Activated T-helper 2 cell treated with anti-CD3 and anti-CD28 coated beads, Interferon-gamma antibody, Interleukin-2, Interleukin-4, amounts not matched to agents 10 μg/mL and 5 μg/mL and 100 μg/mL, durations not matched to agents 14 hours and 24 hours and 36 hours (primary cell): ENCODE measurements around the gene ETS2. TPM values are rescaled to one million over a fixed set of nuclear protein-coding genes. Genes with fewer than 3 reads are reported as not detected.
A peak's percentile ranks its signal among the peaks of the same experiment; 100 is the strongest.

Experiments used
- DNase-seq: peaks from one replicate; pipeline ENCODE4 v3.0.0; 2021; ENCODE audit warnings: low spot score
- H3K27ac Mint-ChIP-seq: one replicate; pipeline ENCODE4 v1.8.0; 2021; ENCODE audit warnings: mixed read lengths
- H3K27me3 Mint-ChIP-seq: one replicate; pipeline ENCODE4 v1.8.0; 2021; ENCODE audit warnings: low read depth, mixed read lengths
- H3K36me3 Mint-ChIP-seq: one replicate; pipeline ENCODE4 v1.8.0; 2021; ENCODE audit warnings: low read depth, mixed read lengths
- H3K4me1 Mint-ChIP-seq: one replicate; pipeline ENCODE4 v1.8.0; 2021; ENCODE audit warnings: low read depth, mixed read lengths
- H3K4me3 Mint-ChIP-seq: one replicate; pipeline ENCODE4 v1.8.0; 2021; ENCODE audit warnings: low read depth, mild to moderate bottlenecking, moderate library complexity, mixed read lengths
- H3K9me3 Mint-ChIP-seq: one replicate; pipeline ENCODE4 v1.8.0; 2021; ENCODE audit warnings: mixed read lengths
- intact Hi-C: fragments of 100-400 bp; cut with micrococcal nuclease; formaldehyde crosslinking; loops from one replicate; pipeline ENCODE4 v1.15.1; 2023
- total RNA-seq: library from RNA; stranded (reverse); gene quantifications from 2 replicates; pipeline ENCODE4 v1.2.3, GENCODE V29; 2022

Gene ETS2
- total RNA-seq, 1 donor from 2014 or later, result 63.9 TPM

- Mint-ChIP-seq H3K4me1 (peaks cover 56% of the 10 kb centered on the region), H3K27me3 (no peaks in the 10 kb centered on the region), H3K4me3 (no peak overlapping the region), H3K27ac (no peak overlapping the region), H3K36me3 (peaks cover 8% of the 10 kb centered on the region), H3K9me3 (peaks cover 8% of the 10 kb centered on the region)
- intact Hi-C loops, result no loop called here
- DNase-seq, result no peak
Measured at GRCh38 chr21:38770660-38771059, 35.1 kb upstream of the ETS2 start.

DNA sequence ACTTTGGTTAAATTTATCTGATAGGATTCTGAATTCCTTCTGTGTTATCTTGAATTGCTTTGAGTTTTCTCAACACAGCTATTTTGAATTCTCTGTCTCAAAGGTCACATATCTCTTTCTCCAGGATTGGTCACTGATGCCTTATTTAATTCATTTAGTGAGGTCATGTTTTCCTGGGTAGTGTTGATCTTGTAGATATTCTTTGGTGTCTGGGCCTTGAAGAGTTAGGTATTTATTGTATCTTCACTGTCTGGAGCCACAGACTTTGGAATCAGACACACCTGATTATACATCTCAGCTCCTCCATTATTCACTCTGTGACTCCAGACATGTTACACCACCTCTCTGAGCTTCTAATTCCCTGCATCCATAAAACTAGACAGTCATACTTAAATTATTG, 34.2 kb upstream of the ETS2 start:
- Mint-ChIP-seq H3K27ac (no peak overlapping the region), H3K36me3 (no peaks in the 10 kb centered on the region), H3K9me3 (no peaks in the 10 kb centered on the region), H3K4me1 (peaks cover 56% of the 10 kb centered on the region), H3K27me3 (no peaks in the 10 kb centered on the region), H3K4me3 (no peak overlapping the region)
- intact Hi-C loops, result no loop called here
- no peak for DNase-seq

DNA sequence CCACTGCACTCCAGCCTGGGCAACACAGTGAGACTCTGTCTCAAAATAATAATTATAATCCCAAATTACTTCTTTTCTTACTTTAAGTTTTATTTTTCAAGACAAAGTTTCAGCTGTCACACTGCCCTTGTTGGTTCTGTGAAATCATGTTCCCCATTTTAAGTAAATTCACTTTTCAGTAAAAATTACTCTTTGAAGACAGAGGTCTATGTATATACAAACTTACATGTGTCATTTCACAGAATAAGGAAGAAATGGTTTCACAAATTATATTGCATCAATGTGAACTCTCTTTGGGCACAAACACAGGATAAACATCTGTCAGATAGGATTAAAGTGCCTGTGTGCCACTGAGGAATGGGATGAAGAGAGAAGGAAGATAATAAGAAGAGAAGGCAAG, 33.1 kb upstream of the ETS2 start:
- intact Hi-C loops, result loop anchor here (1.0 kb wide), 1 partner anchor 59 kb away; no protein-coding TSS in a partner anchor
- Mint-ChIP-seq H3K9me3 (no peaks in the 10 kb centered on the region), H3K27ac (peak overlapping the region; percentile 87), H3K27me3 (no peaks in the 10 kb centered on the region), H3K4me1 (peaks cover 59% of the 10 kb centered on the region), H3K36me3 (no peaks in the 10 kb centered on the region), H3K4me3 (no peak overlapping the region)
- no peak for DNase-seq

DNA sequence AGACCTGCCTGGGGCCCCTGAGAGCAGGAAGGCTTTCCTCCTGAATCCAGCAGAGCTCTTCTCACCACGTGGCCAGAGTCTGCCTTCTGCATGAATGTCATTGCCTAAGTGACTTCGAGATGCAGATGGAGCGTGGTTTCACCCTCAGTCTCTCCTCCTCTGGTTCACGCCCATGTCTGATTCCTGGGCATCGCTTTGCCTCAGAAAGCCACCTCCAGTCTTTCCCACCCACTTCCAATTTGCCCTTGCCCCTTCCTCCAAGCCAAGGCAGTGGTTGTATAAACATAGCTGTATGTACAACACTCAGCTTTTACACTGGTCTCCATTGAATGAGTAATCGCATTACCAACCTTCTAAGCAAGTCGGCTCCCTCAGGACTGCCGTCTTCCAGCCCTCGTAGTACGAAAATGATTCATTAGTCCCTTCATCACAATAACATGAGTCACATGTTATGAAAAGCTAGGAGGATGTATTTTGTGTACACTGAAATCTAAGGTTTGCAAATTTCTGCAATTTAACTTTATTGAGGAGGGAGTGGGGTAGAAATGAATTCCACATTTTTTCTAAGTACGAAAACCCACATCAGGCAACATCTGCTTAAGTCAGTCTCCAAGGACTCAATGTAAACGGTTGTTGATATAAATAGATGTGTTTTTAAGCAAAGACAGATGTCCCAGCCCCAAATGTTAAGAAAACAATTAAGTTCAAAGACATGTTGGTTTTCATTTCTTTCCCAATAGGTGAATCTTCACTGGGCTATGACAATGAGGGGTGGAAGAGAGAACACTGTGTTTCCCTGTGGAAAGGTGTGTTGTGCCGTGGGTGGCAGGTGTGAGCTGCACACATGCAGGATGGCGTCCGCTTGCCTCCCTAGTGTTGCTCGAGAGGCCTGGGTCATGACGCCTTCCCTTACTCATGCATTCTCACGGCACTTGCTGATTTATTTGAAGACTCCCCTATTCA, 32.3 kb upstream of the ETS2 start:
- no peak for DNase-seq
- Mint-ChIP-seq H3K4me1 (peaks cover 59% of the 10 kb centered on the region), H3K9me3 (peaks cover 7% of the 10 kb centered on the region), H3K4me3 (no peak overlapping the region), H3K27ac (peak overlapping the region; percentile 87), H3K36me3 (peaks cover 2% of the 10 kb centered on the region), H3K27me3 (no peaks in the 10 kb centered on the region)
- intact Hi-C loops, result loop anchor here (1.0 kb wide), 1 partner anchor 58 kb away; no protein-coding TSS in a partner anchor

DNA sequence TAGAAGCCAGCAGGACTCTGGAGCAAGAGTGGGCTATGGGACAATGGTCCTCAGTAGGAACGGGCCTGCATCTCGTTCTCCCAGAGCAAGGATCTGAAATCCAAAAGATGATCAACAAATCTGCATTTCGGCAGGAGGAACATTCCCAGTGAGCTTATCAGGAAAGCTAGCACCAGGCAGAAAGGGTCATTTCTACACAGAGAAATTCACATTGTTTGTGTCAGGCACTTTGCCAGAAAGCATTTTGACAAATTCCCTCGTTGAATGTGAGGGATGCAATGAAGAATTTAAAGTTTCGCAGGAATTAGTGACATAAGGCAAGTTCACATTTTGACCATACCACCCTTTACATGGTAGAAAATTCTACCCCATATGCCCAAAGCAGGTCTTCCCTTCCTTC, 31.6 kb upstream of the ETS2 start:
- peaks cover 53% of the 10 kb centered on the region for H3K4me1 Mint-ChIP-seq
- H3K27ac Mint-ChIP-seq, result no peak overlapping the region

DNA sequence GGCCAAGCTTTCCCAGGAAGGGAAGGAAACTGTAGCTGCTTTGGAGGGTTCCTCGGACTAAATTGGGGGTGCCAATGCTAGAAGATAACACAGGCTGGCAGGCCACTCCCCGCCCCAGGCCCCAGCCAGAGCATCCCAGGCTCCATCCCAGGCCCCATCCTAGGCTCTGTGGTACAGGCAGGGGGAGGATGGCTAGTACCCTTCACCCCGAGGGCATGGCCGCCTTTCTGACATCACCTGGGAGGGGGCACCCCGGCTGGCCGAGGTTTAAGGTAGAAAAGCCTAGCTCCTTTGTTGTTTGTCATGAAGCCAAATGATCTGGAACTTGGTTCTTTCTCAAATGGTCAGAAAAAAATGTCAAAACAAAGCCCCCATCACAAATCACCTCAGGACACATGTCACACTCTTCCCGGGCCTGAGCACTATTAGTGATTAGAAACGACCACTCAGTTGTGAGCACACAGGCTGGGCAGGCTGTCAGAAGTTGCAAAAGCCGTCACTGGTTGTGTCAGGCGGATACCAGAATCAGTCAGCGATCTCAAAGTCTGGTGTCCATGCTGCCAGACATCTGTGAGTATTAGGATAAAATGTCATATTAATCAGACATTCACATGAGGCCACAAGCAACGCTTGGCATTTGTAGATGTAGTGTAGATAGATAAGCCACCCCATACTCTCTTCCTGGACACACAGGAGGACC, 31.0 kb upstream of the ETS2 start:
- H3K4me1 Mint-ChIP-seq, result peaks cover 50% of the 10 kb centered on the region
- H3K9me3 Mint-ChIP-seq, result peaks cover 20% of the 10 kb centered on the region
- no peak overlapping the region for H3K4me3 Mint-ChIP-seq

More for the DNA sequence above, 31.6 kb upstream of the ETS2 start:
- Mint-ChIP-seq H3K4me3 (no peak overlapping the region), H3K36me3 (peaks cover 6% of the 10 kb centered on the region), H3K27me3 (no peaks in the 10 kb centered on the region), H3K9me3 (peaks cover 15% of the 10 kb centered on the region)
- intact Hi-C loops, result no loop called here
- no peak for DNase-seq

GRCh38 chr21:38775733-38776132, 30.0 kb upstream of the ETS2 start:
- H3K36me3 Mint-ChIP-seq, result peaks cover 6% of the 10 kb centered on the region
- intact Hi-C loops, result no loop called here
- no peaks in the 10 kb centered on the region for H3K27me3 Mint-ChIP-seq
- peaks cover 58% of the 10 kb centered on the region for H3K4me1 Mint-ChIP-seq
- no peak overlapping the region for H3K4me3 Mint-ChIP-seq
- H3K27ac Mint-ChIP-seq, result no peak overlapping the region
- H3K9me3 Mint-ChIP-seq, result peaks cover 23% of the 10 kb centered on the region
- DNase-seq, result no peak

More for the DNA sequence above, 31.0 kb upstream of the ETS2 start:
- Mint-ChIP-seq H3K27ac (no peak overlapping the region), H3K36me3 (peaks cover 6% of the 10 kb centered on the region), H3K27me3 (no peaks in the 10 kb centered on the region)
- no peak for DNase-seq
- intact Hi-C loops, result no loop called here

DNA sequence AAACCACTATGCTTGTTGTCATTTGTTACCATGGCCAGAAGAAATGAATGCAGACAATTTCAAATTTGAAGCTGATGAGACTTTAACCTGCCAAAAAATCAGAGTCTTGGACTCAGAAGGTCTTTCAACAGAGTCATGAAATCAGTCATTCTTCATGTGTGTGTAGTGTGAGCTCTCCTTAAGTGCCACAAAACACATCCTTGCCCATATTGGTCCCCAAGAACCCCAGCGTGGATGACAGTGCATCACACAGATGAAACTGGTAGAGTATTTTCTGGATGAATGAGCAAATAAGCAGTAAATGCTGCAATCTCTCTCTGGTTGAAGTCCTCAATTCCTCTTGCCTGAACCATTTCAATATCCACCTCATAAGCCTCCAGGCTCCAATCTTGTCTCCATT, 28.7 kb upstream of the ETS2 start:
- Mint-ChIP-seq H3K4me3 (no peak overlapping the region), H3K4me1 (peaks cover 58% of the 10 kb centered on the region), H3K27ac (peak overlapping the region; percentile 14), H3K36me3 (peaks cover 17% of the 10 kb centered on the region), H3K27me3 (no peaks in the 10 kb centered on the region), H3K9me3 (peaks cover 34% of the 10 kb centered on the region)
- DNase-seq, result no peak
- intact Hi-C loops, result no loop called here

DNA sequence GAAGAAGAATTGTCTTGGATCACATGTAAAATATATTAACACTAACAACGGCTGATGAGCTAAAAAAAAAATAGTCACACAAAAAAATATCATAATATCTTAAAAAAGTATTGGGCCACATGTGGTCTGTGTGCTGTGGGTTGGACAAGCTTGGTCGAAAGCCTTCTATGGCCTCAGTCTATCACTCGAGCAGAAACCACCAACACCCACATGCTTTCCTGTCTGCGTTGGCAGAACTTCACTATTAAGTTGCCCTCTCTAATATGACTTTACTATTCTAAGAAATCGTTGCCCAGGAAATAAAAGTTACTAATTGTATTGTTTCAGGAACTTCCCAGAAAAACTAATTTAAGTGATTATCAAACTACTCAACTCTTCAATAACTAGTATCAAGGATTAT, 28.2 kb upstream of the ETS2 start:
- Mint-ChIP-seq H3K27me3 (no peaks in the 10 kb centered on the region), H3K36me3 (peaks cover 22% of the 10 kb centered on the region), H3K9me3 (peaks cover 39% of the 10 kb centered on the region), H3K27ac (peak overlapping the region; percentile 14), H3K4me3 (no peak overlapping the region), H3K4me1 (peaks cover 56% of the 10 kb centered on the region)
- intact Hi-C loops, result no loop called here
- no peak for DNase-seq

DNA sequence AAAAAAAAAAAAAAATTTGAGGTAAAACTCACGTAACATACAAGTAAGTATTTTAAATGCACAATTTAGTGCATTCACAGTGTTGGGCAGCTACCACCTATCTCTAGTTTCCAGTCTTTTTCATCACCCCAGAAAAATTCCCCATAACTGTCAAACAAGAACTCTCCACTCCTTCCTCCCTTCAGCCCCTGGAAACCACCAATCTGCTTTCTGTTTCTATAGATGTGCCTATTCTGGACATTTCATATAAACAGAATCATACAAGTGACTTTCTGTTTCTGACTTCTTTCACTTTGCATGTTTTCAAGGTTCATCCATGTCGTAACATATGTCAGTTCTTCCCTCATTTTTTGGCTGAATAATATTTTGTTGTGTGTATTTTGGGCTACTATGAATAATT, 24.9 kb upstream of the ETS2 start:
- Mint-ChIP-seq H3K4me1 (peaks cover 45% of the 10 kb centered on the region), H3K27ac (peak overlapping the region; percentile 70), H3K4me3 (peak overlapping the region; percentile 23), H3K36me3 (peaks cover 32% of the 10 kb centered on the region), H3K27me3 (no peaks in the 10 kb centered on the region), H3K9me3 (peaks cover 52% of the 10 kb centered on the region)
- intact Hi-C loops, result loop anchor here (1.0 to 2.0 kb wide), 3 partner anchors 14 to 58 kb away; partner anchors contain the start of gene ETS2
- peak; percentile 20 for DNase-seq

DNA sequence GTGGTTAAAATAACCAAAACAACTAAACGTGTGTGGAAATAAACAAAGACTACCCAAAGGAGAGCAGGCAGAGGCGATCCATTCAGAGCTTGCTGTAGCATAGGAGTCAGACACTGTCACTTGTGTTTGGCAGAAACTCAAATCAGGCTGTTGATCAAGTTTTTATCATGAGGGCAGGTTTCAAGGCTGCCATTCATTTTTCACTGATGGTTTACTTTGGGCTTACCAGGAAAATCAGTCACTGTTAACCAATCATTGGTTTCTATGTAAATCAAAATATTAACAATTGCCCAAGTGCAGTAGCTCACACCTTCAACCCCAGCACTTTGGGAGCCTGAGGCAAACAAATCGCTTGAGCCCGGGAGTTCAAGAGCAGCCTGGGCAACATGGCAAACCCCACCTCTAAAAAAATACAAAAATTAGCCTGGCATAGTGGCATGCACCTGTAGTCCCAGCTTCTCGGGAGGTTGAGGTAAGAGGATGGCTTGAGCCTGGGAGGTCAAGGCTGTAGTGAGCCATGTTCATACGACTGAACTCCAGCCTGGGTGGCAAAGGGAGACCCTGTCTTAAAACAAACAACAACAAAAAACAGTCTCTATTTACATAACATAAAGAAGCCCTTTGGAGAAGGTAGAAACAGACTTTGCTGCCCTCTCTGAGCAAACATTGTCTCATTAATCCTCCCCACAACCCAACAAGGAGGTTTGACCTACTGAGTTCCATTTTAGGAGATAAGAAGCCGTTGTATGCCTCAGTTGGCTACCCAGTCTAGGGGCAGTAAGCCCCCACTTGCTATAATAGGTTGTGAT, 21.1 kb upstream of the ETS2 start:
- Mint-ChIP-seq H3K27me3 (no peaks in the 10 kb centered on the region), H3K4me1 (peaks cover 24% of the 10 kb centered on the region), H3K4me3 (no peak overlapping the region), H3K27ac (peak overlapping the region; percentile 24), H3K9me3 (peaks cover 33% of the 10 kb centered on the region), H3K36me3 (peaks cover 27% of the 10 kb centered on the region)
- DNase-seq, result no peak
- intact Hi-C loops, result no loop called here

DNA sequence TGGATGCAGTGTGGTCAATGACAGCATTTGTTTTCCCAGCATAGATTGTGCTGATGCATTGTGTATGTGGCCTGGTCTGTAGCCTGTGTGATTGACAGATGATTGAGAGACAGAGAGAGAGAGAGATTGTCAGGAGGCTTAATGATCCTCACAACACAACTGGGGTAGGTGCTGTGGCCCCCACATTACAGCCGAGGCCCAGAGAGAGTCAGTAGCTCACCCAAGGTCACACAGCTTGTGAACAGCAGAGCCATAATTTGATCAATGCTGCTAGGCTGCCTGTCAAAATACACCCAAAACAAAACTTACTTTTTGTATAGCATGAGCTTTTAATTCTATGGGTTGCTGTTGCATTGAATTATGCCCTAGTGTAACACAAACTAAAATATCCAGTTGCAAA, 20.2 kb upstream of the ETS2 start:
- DNase-seq, result no peak
- peaks cover 17% of the 10 kb centered on the region for H3K4me1 Mint-ChIP-seq
- intact Hi-C loops, result no loop called here
- no peaks in the 10 kb centered on the region for H3K27me3 Mint-ChIP-seq
- H3K36me3 Mint-ChIP-seq, result peaks cover 27% of the 10 kb centered on the region
- H3K27ac Mint-ChIP-seq, result no peak overlapping the region
- no peak overlapping the region for H3K4me3 Mint-ChIP-seq
- peaks cover 30% of the 10 kb centered on the region for H3K9me3 Mint-ChIP-seq
